SHP77 treated with DMSO at 0.1 percent for 48 hours (cell line): Measurements from ENCODE around the gene CXXC4.

Source experiments
- DNase-seq: peaks from one replicate; lab custom pipeline; 2025; lab: John Stamatoyannopoulos, UW

The CXXC4 gene

DNA sequence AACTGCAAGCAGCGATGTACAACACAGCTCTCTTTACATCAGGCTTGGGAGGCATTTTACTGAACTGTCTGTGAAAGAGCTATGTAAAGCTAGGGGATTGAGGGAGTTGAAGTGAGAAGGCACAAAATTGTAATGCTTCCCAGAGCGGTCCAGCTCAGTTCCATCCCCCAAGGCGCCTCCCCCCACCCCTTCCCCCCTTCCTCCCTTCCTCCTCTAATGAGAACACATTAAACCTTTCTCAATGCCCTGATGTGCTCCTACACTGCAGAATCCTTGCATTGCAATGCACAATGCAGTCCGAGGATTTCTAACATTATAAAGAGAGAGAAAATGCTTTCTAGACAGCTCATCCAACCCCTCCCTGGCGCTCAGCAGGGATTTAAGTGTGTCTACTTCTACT lies 73.9 kb downstream of the CXXC4 start:
- DNase-seq = no peak
